ENCODE measurements around the gene AGBL1.

DNA sequence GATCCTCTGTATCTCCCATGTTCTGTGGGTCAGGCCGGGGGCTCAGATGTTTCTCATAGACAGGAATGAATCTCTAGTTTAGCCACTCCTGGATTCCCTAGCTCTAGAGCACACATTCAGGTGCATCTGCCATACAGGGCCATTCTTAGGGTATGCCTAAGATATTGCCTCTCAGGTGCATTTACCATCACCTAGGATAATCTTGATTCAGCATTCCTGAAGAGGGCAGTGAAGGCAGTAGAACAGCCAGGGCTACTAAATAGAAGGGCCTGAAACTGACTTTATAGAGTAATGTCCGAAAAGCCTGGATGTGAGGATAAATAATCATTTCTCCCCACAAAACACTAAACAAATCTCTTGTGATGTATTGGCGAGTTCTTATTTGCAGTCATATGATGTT is 882.0 kb downstream of the AGBL1 start:
- TF ChIP-seq EGR1 (IDR thresholded peaks at IDR 0.05) = no peak
- no peak for TF ChIP-seq CREB1 (IDR thresholded peaks at IDR 0.05; ENCODE audit: low read depth)
- no peak for TF ChIP-seq CEBPB (IDR thresholded peaks at IDR 0.05)
- TF ChIP-seq, protein P1, sequence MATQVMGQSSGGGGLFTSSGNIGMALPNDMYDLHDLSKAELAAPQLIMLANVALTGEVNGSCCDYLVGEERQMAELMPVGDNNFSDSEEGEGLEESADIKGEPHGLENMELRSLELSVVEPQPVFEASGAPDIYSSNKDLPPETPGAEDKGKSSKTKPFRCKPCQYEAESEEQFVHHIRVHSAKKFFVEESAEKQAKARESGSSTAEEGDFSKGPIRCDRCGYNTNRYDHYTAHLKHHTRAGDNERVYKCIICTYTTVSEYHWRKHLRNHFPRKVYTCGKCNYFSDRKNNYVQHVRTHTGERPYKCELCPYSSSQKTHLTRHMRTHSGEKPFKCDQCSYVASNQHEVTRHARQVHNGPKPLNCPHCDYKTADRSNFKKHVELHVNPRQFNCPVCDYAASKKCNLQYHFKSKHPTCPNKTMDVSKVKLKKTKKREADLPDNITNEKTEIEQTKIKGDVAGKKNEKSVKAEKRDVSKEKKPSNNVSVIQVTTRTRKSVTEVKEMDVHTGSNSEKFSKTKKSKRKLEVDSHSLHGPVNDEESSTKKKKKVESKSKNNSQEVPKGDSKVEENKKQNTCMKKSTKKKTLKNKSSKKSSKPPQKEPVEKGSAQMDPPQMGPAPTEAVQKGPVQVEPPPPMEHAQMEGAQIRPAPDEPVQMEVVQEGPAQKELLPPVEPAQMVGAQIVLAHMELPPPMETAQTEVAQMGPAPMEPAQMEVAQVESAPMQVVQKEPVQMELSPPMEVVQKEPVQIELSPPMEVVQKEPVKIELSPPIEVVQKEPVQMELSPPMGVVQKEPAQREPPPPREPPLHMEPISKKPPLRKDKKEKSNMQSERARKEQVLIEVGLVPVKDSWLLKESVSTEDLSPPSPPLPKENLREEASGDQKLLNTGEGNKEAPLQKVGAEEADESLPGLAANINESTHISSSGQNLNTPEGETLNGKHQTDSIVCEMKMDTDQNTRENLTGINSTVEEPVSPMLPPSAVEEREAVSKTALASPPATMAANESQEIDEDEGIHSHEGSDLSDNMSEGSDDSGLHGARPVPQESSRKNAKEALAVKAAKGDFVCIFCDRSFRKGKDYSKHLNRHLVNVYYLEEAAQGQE (IDR thresholded peaks at IDR 0.05; ENCODE audit: low read depth) = no peak
- no peak for TF ChIP-seq YY1 (IDR thresholded peaks at IDR 0.05; ENCODE audit: low read depth)
- no peak for TF ChIP-seq EP300 (IDR thresholded peaks at IDR 0.05; ENCODE audit: borderline replicate concordance)
- TF ChIP-seq, protein P2, sequence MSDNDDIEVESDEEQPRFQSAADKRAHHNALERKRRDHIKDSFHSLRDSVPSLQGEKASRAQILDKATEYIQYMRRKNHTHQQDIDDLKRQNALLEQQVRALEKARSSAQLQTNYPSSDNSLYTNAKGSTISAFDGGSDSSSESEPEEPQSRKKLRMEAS (IDR thresholded peaks at IDR 0.05) = no peak
- no peak for TF ChIP-seq RAD21 (IDR thresholded peaks at IDR 0.05; ENCODE audit: low read depth)
- no peak for TF ChIP-seq FOXM1 (IDR thresholded peaks at IDR 0.05; ENCODE audit: borderline replicate concordance, low read depth)
- no peak for TF ChIP-seq TAF1 (IDR thresholded peaks at IDR 0.05; ENCODE audit: low read depth)

Measured in Ishikawa (cell line).